ENCODE data around the gene TMEM183A.

DNA sequence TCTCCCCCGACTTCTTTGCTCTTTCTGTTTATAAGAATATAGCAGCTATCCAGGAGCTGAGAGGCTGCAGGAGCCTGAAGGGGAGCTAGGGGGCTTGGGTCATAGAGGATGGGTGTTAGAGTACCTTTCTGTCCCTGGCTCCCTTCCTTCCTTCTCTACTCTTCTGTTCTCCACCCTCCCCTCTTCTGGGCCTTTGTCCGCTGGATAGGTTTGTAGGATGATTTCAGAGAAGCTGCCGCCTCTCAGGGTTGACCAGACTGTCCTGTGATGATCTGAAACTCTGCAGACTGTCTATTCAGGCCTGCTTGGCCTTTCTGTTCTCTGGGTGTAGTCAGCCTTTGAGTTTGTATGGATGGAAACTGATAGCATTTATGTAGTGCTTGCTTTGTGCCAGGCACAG lies 45.4 kb downstream of the TMEM183A start:
- no peak for TF ChIP-seq POLR2A (IDR thresholded peaks at IDR 0.05)
- TF ChIP-seq, protein P1, sequence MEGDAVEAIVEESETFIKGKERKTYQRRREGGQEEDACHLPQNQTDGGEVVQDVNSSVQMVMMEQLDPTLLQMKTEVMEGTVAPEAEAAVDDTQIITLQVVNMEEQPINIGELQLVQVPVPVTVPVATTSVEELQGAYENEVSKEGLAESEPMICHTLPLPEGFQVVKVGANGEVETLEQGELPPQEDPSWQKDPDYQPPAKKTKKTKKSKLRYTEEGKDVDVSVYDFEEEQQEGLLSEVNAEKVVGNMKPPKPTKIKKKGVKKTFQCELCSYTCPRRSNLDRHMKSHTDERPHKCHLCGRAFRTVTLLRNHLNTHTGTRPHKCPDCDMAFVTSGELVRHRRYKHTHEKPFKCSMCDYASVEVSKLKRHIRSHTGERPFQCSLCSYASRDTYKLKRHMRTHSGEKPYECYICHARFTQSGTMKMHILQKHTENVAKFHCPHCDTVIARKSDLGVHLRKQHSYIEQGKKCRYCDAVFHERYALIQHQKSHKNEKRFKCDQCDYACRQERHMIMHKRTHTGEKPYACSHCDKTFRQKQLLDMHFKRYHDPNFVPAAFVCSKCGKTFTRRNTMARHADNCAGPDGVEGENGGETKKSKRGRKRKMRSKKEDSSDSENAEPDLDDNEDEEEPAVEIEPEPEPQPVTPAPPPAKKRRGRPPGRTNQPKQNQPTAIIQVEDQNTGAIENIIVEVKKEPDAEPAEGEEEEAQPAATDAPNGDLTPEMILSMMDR (IDR thresholded peaks at IDR 0.05), result no peak
